Fibroblast of peridontal ligament (primary cell): ENCODE measurements around the gene NR1D2.
"Not testable (repeated sequence)": the region's sequence is repeated elsewhere in the genome, so short reads cannot be mapped to it uniquely, and the experiment has no call there.

ENCODE experiments used
- DNase-seq: peaks from one replicate; pipeline ENCODE4 v3.0.0-alpha.2; 2010; ENCODE audit errors: extremely low read depth

NR1D2 gene

DNA sequence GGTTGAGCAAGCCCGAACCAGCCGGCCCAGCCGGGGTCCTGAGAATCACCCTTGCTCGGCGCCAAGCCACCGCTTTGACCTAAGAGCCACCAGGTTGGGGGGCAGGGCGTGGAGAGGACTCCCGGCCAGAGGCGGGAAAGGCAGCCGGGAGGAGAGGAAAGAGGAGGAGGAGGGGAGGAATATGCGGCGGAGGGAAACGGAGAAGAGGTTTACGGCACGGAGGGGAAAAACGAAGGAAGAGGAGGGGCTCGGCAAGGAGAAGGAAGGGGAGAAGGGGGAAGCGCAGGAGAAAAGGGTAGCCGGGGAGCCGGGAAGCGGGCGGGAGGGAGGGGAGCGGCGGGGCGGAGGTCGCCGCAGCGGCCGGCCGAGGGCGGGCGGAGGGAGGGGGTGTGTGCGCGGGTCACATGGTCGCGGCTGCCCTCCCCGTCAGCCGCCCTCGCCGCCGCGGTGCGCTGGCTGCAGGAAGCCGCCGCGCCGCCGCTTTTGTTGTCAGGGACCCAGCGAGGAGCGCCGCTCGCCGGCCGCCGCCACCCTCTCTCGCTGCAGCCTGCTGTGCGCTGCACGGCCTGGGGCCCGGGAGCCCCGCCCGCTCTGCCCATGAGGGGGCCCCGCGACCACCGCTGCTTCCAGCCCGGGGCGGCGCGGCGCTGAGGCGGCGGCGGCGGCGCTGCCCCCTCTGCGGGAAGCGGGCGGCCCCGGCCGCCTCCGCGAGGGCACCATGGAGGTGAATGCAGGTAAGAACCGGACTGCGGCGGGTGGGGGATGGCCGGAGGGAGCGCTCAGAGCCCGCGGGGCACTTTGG, at the start of gene NR1D2:
Gene NR1D2 (plus strand): TSS at position 426 of the 802 bp plus-strand sequence. CDS start 293 bp downstream, at position 719.
- DNase-seq: peak; percentile 57

DNA sequence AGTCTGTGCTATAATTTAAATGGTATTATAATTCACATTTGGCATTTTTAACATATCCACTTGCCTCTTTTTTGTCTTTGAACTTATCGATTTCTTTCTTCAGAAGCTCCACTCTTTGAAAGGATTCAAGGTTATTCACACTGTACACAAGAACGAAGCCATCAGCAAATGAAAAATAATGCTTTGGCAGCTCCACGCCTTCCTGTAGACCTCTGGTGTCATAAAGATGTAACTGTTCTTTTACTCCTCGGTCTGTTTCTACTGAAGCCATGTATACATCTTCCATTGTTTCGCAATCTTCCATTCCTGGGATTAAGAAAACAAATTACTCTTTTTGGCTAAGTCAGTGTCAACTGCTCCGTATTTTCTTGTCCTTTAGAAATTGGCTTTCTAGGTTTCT, 44.3 kb upstream of the NR1D2 start:
- DNase-seq: peak; percentile 33

GRCh38 chr3:23904545-23904944, 40.5 kb upstream of the NR1D2 start:
- no peak for DNase-seq

GRCh38 chr3:23909341-23909740, 35.7 kb upstream of the NR1D2 start:
- no peak for DNase-seq

- DNase-seq: no peak
Measured at GRCh38 chr3:23911397-23911796, 33.7 kb upstream of the NR1D2 start.

- not testable (repeated sequence) for DNase-seq
Measured at GRCh38 chr3:23912335-23912734, 32.8 kb upstream of the NR1D2 start.

- no peak for DNase-seq
Measured at GRCh38 chr3:23913182-23913581, 31.9 kb upstream of the NR1D2 start.

GRCh38 chr3:23913873-23914743, 31.0 kb upstream of the NR1D2 start:
- DNase-seq: no peak

DNA sequence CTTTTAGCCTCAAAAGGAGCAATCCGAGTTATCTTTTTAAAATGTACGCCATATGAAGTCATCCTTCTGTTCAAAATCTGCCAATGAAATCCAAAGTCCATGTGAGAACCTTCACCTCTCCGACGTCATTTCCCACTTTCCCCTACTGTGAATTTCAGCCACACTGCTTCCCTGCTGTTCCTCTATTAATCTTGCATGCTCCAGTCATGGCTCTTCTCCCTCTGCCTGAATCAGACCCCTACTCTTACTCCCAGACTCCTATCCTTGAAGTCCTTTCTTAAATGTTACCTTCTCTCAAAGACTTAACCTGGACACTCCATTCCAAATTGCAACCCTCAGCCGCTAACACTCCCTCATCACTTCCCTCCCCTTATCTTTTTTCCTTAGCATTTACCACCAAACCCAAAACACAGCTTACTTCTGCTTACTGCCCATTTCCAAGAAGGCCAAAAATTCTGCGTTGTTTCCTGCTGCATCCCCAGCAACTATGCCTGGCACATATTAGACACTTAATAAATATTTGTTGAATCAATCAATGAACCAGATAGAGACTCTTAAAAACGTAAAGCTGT, 29.5 kb upstream of the NR1D2 start:
- peak; percentile 46 for DNase-seq

DNA sequence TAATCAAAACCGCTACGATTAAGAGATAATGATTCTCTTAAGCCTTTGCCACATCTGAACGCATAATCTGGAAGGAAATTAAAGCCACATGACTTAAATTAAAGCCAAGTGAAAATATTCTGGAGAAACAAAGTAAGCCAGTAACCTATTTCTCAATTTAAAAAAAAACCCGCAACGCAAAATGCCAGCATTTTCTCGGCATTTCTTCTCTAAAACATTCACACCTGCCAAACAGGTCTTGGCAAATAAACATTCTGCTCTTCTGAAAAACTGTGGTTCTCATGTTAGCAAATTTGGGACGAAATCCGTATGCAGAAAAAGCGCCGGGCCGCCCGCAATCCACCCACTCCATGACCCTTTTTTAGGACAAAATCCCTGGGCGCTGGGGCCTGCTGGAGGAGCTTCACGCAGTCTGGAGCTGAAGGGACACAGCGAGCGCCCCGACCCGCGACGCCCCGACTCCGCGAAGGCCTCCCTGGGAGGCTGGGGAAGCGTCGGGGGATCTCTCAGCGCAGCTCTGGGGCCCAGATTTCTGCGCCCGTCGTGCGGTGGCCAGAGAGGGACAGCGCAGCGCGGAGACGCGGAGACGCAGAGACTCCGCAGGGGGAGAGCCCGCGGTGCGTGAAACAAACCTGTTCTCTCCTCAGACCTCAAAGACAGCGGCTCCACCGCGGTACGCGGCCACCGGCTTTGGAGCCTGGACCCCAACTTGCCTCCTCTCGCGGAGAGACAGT, 28.8 kb upstream of the NR1D2 start:
- DNase-seq: peak; percentile 39

- peak; percentile 95 for DNase-seq
Measured at GRCh38 chr3:23916886-23917678, 28.0 kb upstream of the NR1D2 start, which contains the start of the genes NKIRAS1 and RPL15. TSS of gene NKIRAS1 (minus strand) at chr3:23916990. CDS start at chr3:23910904, 6,086 bp downstream. TSS of gene RPL15 (plus strand) at chr3:23917132. CDS start at chr3:23917860, 728 bp downstream.

- DNase-seq: peak; percentile 35
Measured at GRCh38 chr3:23917679-23918303, 27.3 kb upstream of the NR1D2 start.

DNA sequence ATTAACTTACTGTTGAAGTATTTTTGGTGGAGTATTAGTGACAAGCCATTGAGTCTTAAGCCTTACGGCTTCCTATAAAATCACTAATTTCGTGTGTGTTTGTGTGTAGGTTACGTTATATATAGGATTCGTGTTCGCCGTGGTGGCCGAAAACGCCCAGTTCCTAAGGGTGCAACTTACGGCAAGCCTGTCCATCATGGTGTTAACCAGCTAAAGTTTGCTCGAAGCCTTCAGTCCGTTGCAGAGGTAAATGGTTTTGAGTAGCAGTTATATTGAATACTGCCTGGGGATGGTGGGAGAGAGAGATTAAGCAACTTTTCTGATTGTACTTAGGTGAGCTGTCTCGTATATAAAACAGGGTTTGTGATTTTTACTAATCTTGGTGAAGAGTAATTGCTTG, 26.8 kb upstream of the NR1D2 start:
- not testable (repeated sequence) for DNase-seq

DNA sequence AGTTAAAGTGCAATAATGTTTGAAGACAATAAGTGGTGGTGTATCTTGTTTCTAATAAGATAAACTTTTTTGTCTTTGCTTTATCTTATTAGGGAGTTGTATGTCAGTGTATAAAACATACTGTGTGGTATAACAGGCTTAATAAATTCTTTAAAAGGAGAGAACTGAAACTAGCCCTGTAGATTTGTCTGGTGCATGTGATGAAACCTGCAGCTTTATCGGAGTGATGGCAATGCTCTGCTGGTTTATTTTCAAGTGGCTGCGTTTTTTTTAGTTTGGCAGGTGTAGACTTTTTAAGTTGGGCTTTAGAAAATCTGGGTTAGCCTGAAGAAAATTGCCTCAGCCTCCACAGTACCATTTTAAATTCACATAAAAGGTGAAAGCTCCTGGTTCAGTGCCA, 25.5 kb upstream of the NR1D2 start:
- no peak for DNase-seq

DNA sequence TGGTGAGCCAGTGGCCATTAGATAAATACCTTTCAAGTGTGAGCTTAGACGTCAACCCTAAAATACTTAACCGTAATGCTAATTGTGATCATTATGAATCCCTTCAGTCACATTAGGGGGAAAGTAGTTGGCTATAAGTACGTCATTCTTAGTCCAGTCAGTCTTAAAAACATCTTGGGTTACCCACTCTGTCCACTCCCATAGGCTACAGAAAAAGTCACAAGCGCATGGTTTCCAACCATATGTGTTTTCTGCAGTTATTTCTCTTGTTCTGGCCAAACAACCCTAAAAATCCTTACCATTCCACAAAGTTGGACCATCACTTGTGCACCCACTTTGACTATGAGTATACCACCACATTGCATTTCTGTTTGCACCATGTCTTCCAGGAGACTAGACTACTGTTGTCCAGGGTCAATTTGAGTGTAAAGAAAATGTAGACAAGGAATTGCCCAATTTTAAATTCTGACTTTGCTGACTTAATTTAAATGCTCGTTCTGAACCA, 24.9 kb upstream of the NR1D2 start:
- no peak for DNase-seq

DNA sequence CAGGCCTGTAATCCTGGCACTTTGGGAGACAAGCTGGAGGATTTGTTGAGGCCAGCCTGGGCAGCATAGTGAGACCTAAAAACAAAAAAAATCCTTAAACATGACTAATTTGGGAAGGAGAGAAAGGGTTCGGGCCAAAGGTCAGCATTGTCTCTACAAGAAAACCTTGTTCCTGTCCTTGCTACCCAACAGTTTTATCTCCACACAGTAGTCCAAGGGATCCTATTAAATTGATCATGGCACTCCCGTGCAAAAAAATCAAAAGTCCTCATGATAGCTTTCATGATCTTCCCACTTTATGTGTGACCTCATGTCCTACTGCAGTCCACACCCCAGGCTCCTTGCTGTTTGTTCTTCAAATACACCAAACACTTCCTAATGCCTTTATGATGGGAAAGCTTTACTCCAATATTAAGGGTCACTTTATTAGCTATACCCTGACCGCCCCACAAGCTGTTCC, 24.0 kb upstream of the NR1D2 start:
- DNase-seq: no peak

DNA sequence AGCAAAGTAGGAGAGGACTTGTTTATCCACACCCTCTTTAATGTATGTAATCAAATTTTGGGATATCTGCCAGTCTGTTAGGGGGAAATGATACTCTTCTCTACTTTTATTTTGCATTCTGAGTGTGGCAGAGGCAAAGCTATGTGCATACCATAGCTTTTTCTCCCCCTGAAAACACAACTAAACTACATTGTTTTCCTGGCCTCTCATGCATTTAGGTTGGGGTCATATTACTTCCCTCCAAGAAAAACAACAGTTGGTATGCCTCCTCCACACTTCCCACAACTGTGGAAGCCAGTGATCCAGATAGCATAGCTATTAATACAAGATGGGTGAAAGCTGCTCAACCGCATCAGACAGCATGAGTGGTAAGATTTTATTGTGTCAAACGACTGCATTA, 21.3 kb upstream of the NR1D2 start:
- DNase-seq: peak; percentile 54

DNA sequence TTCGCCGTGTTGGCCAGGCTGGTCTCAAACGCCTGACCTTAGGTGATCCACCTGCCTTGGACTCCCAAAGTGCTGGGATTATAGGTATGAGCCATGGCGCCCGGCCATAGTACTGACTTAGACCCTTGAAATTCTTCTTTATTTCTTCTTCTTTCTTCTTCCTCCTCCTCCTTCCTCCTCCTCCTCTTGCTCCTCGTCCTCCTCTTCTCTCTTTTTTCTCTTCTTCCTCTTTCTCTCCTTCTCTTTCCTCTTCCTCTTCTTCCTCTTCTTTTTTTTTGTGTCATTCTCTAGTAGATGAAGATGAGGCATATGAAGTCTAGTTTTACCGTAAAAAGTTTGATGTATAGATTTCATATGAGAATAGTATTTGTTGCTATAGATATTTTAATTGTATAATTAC, 18.8 kb upstream of the NR1D2 start:
- no peak for DNase-seq

- DNase-seq: peak; percentile 36
Measured at GRCh38 chr3:23926736-23927135, 18.4 kb upstream of the NR1D2 start.

- peak; percentile 26 for DNase-seq
Measured at GRCh38 chr3:23928524-23928923, 16.6 kb upstream of the NR1D2 start.
